Trophoblast cell (in vitro differentiated cells and primary cell): ENCODE measurements around the gene CEACAM8.

Experiments
- DNase-seq, 2 donors: peaks; one replicate each; pipeline ENCODE4 v3.0.0-alpha.2; 2016
- H2AFZ ChIP-seq: 2 replicates; pipeline ENCODE4 v1.6.1; 2013; ENCODE audit warnings: low read length, moderate library complexity, mild to moderate bottlenecking; ENCODE audit not compliant: insufficient read depth, poor library complexity
- H2AK5ac ChIP-seq: 2 replicates; pipeline ENCODE4 v1.6.1; 2013; ENCODE audit warnings: mild to moderate bottlenecking, low read length
- H2BK120ac ChIP-seq: 2 replicates; pipeline ENCODE4 v1.6.1; 2013; ENCODE audit warnings: low read length, mild to moderate bottlenecking, moderate library complexity; ENCODE audit not compliant: insufficient read depth, poor library complexity
- H2BK12ac ChIP-seq: 2 replicates; pipeline ENCODE4 v1.6.1; 2013; ENCODE audit warnings: mild to moderate bottlenecking, low read length, moderate library complexity
- H2BK5ac ChIP-seq: 2 replicates; pipeline ENCODE4 v1.6.1; 2013; ENCODE audit warnings: low read length, low read depth, moderate library complexity, mild to moderate bottlenecking; ENCODE audit not compliant: poor library complexity
- H3K14ac ChIP-seq: 2 replicates; pipeline ENCODE4 v1.6.1; 2013; ENCODE audit warnings: mild to moderate bottlenecking, low read length
- H3K18ac ChIP-seq: 2 replicates; pipeline ENCODE4 v1.6.1; 2013; ENCODE audit warnings: mild to moderate bottlenecking, low read length
- H3K23ac ChIP-seq: 2 replicates; pipeline ENCODE4 v1.6.1; 2013; ENCODE audit warnings: low read length
- H3K27ac ChIP-seq: 2 replicates; pipeline ENCODE4 v1.5.1; 2013; ENCODE audit warnings: low read depth, mild to moderate bottlenecking, inconsistent platforms, low read length, moderate library complexity
- H3K27me3 ChIP-seq: 2 replicates; pipeline ENCODE4 v1.6.1; 2013; ENCODE audit warnings: inconsistent platforms, mild to moderate bottlenecking, low read length, moderate library complexity; ENCODE audit not compliant: insufficient read depth
- H3K36me3 ChIP-seq, 2 experiments: 1 replicate in 1 of 2; 2 replicates in 1 of 2; pipeline ENCODE4 v1.6.1; 2013; ENCODE audit warnings: low read length in 2 of 2, mild to moderate bottlenecking in 2 of 2, moderate library complexity in 1 of 2; ENCODE audit not compliant: insufficient read depth in 2 of 2, control insufficient read depth in 1 of 2
- H3K4ac ChIP-seq: 2 replicates; pipeline ENCODE4 v1.6.1; 2013; ENCODE audit warnings: low read depth, mild to moderate bottlenecking, low read length, moderate library complexity
- H3K4me1 ChIP-seq, 2 experiments: 1 replicate in 1 of 2; 2 replicates in 1 of 2; pipeline ENCODE4 v1.6.1; 2013; ENCODE audit warnings: low read length in 2 of 2, mild to moderate bottlenecking in 2 of 2, moderate library complexity in 1 of 2; ENCODE audit not compliant: insufficient read depth in 2 of 2, control insufficient read depth in 1 of 2
- H3K4me2 ChIP-seq: 2 replicates; pipeline ENCODE4 v1.6.1; 2013; ENCODE audit warnings: inconsistent platforms, mild to moderate bottlenecking, low read length, moderate library complexity
- H3K4me3 ChIP-seq: 2 replicates; pipeline ENCODE4 v1.5.1; 2013; ENCODE audit warnings: mild to moderate bottlenecking, low read depth, low read length, inconsistent platforms
- H3K79me1 ChIP-seq: one replicate; pipeline ENCODE4 v1.6.1; 2013; ENCODE audit warnings: low read length
- H3K79me2 ChIP-seq: 2 replicates; pipeline ENCODE4 v1.6.1; 2013; ENCODE audit warnings: low read length, mild to moderate bottlenecking; ENCODE audit not compliant: control insufficient read depth, insufficient read depth, poor library complexity
- H3K9ac ChIP-seq: 2 replicates; pipeline ENCODE4 v1.6.1; 2013; ENCODE audit warnings: mild to moderate bottlenecking, low read length
- H3K9me3 ChIP-seq: 2 replicates; pipeline ENCODE4 v1.6.1; 2013; ENCODE audit warnings: low read depth, mild to moderate bottlenecking, control low read depth, inconsistent platforms, low read length; ENCODE audit not compliant: insufficient read depth
- H4K12ac ChIP-seq: 2 replicates; pipeline ENCODE4 v1.6.1; 2013; ENCODE audit warnings: low read depth, mild to moderate bottlenecking, low read length, moderate library complexity
- H4K8ac ChIP-seq: 2 replicates; pipeline ENCODE4 v1.6.1; 2013; ENCODE audit warnings: low read depth, mild to moderate bottlenecking, low read length, moderate library complexity
- H4K91ac ChIP-seq: one replicate; pipeline ENCODE4 v1.6.1; 2013; ENCODE audit warnings: low read depth, mild to moderate bottlenecking, low read length, moderate library complexity
- WGBS: extraction: QIAGEN DNeasy Blood & Tissue Kit; methylation state at CpG from one replicate; pipeline ENCODE4 v1.1.7; 2013; ENCODE audit warnings: missing lambda C conversion rate; ENCODE audit not compliant: insufficient read length, insufficient coverage; ENCODE audit errors: extremely low coverage; 5-methylcytosine and 5-hydroxymethylcytosine counted together

Gene CEACAM8

DNA sequence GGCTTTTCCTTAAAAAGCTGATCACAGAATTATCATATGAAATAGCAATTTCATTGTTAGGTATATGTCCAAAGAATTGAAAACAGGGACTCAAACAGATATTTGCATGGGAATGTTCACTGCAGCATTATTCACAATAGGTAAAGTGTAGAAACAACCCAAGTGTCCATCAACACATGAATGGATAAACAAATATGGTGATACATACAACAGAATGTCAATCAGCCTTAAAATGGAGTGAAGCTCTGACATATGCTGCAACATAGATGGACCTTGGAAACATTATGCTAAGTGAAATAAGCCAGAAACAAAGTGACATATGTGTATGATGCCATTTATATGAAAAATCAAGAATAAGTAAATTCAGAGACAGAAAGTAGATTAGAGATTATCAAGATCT is 60.3 kb downstream of the CEACAM8 start:
- Histone ChIP-seq H3K9ac (no peak overlapping the region), H3K4me3 (no peak overlapping the region), H4K91ac (no peak overlapping the region), H3K9me3 (peaks cover 2% of the 10 kb centered on the region), H3K14ac (no peak overlapping the region), H4K8ac (no peak overlapping the region), H4K12ac (no peak overlapping the region), H2BK12ac (no peak overlapping the region), H2AK5ac (no peak overlapping the region), H3K4me2 (no peak overlapping the region), H3K79me2 (no peaks in the 10 kb centered on the region), H3K36me3 (no peaks in the 10 kb centered on the region), H3K4ac (no peak overlapping the region), H3K79me1 (peaks cover under 1% of the 10 kb centered on the region), H2BK120ac (no peak overlapping the region), H3K18ac (no peak overlapping the region), H3K4me1 (peaks cover 0 to 3% of the 10 kb centered on the region in 2 experiments), H2AFZ (no peak overlapping the region), H3K27me3 (no peaks in the 10 kb centered on the region), H3K27ac (no peak overlapping the region), H3K23ac (no peak overlapping the region), H2BK5ac (no peak overlapping the region)
- no peak for DNase-seq

- Histone ChIP-seq H3K79me2 (no peaks in the 10 kb centered on the region), H3K18ac (no peak overlapping the region), H3K9ac (no peak overlapping the region), H3K4me1 (peaks cover 11 to 12% of the 10 kb centered on the region in 2 experiments), H3K4me2 (no peak overlapping the region), H3K36me3 (no peaks in the 10 kb centered on the region), H4K12ac (no peak overlapping the region), H2AFZ (no peak overlapping the region), H3K4me3 (no peak overlapping the region), H4K8ac (no peak overlapping the region), H2BK120ac (no peak overlapping the region), H4K91ac (no peak overlapping the region), H3K79me1 (peaks cover 10% of the 10 kb centered on the region), H2BK5ac (peak overlapping the region; percentile 47), H3K4ac (no peak overlapping the region), H2AK5ac (no peak overlapping the region), H3K14ac (no peak overlapping the region), H3K9me3 (peaks cover 4% of the 10 kb centered on the region), H3K27ac (no peak overlapping the region), H2BK12ac (no peak overlapping the region), H3K27me3 (no peaks in the 10 kb centered on the region), H3K23ac (no peak overlapping the region)
- no peak for DNase-seq
- no CpG with 5 or more reads among the region's 2 CpGs for WGBS
Measured at GRCh38 chr19:42532891-42533290, 61.8 kb downstream of the CEACAM8 start.

DNA sequence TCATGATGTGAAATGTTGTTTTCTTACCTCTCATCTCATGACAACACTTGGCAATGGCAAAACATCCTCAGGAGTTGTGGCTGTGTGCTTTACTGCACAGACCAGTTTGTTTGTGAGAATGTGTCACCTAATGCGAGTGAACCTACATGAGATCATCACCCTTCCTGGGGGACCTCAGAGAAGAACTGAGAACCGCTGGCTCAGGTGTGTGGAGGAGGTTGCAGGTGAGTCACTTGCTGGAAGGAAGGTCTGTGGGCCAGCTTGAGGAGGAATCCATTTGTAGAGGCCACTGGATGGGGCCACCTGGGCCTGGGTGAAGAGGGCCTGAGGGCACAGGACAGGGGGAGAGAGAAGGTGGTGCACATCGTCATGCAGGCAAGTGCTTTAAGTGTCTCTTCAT is 63.4 kb downstream of the CEACAM8 start:
- H3K79me1 ChIP-seq = peaks cover 10% of the 10 kb centered on the region
- peaks cover 4% of the 10 kb centered on the region for H3K9me3 ChIP-seq
- H3K18ac ChIP-seq = no peak overlapping the region
- no peak overlapping the region for H4K12ac ChIP-seq
- no CpG with 5 or more reads among the region's 3 CpGs for WGBS
- H3K4me3 ChIP-seq = no peak overlapping the region
- H2BK120ac ChIP-seq = no peak overlapping the region
- H3K36me3 ChIP-seq = no peaks in the 10 kb centered on the region
- no peak overlapping the region for H3K9ac ChIP-seq
- no peak overlapping the region for H3K4me2 ChIP-seq
- H3K27ac ChIP-seq = no peak overlapping the region
- no peaks in the 10 kb centered on the region for H3K79me2 ChIP-seq
- H3K14ac ChIP-seq = no peak overlapping the region
- H2AFZ ChIP-seq = no peak overlapping the region
- H2BK12ac ChIP-seq = no peak overlapping the region
- H4K8ac ChIP-seq = no peak overlapping the region
- DNase-seq = peak in 1 of 2 donors; percentile 9
- H3K23ac ChIP-seq = no peak overlapping the region
- peaks cover 11 to 12% of the 10 kb centered on the region in 2 experiments for H3K4me1 ChIP-seq
- H3K27me3 ChIP-seq = no peaks in the 10 kb centered on the region
- no peak overlapping the region for H4K91ac ChIP-seq
- no peak overlapping the region for H2AK5ac ChIP-seq
- H3K4ac ChIP-seq = no peak overlapping the region
- no peak overlapping the region for H2BK5ac ChIP-seq
